GM10847 (cell line): ENCODE measurements around the gene STXBP4.

Experiments used
- POLR2A ChIP-seq: IDR thresholded peaks from 2 replicates; pipeline ENCODE4 v1.6.1; 2011; ENCODE audit not compliant: insufficient read length; ENCODE audit errors: extremely low read depth

The STXBP4 gene

DNA sequence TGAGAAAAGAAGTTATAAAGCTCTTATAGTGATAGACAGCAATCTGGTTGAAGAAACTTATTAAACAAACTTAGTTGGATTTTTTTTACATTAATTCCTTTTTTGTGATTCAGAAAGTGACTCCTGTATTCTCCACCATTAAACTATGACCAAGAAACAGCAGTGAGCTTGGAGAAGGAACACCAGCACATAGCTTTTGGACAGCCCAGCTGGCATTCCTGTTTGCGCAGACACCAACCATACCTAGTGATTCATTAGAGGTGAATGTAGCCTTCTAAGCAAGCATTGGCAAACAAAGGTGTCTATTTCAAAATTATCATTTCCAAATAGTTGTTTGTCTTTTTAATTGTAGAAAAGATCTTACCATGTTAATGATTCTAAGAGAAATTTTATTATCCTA is 94.4 kb downstream of the STXBP4 start:
- no peak for TF ChIP-seq POLR2A

DNA sequence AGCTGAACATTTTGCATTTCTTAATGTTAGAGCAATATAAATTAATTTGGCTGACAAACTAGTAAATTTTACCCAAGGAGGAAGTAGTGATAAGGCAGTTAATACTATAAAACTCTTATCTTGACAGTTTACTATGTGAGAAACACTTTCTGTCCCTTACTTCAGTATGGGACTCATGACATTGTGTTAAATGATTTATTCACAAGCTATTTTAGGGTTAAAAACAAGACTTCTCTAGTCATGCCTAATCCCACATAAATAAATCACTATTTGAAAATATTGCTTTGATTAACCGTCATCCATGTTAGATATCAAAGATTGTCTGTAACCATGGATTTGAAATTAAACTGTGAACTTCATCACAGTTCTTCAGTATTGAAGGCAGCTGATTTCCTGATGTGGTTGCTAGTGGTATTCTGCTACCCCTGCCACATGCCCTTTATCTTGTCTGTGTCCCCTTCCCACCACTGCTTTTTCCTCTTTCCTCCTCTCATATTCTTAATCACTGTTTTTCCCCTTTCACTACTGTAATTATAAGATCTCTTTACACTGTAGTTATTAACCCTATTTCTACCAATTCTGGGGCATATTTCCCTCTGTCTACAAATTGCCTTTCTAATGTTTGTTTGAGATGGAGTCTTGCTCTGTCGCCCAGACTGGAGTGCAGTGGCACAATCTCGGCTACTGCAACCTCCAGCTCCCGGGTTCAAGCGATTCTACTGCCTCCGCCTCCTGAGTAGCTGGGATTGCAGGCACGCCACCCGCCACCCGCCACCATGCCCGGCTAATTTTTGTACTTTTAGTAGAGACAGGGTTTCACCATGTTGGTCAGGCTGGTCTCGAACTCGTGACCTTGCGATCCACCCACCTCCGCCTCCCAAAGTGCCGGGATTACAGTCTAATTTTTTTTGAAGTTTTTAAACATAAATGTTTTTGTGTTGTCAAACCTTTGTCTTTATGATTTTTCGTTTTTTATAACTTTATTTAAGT is 95.6 kb downstream of the STXBP4 start:
- TF ChIP-seq POLR2A, result no peak

DNA sequence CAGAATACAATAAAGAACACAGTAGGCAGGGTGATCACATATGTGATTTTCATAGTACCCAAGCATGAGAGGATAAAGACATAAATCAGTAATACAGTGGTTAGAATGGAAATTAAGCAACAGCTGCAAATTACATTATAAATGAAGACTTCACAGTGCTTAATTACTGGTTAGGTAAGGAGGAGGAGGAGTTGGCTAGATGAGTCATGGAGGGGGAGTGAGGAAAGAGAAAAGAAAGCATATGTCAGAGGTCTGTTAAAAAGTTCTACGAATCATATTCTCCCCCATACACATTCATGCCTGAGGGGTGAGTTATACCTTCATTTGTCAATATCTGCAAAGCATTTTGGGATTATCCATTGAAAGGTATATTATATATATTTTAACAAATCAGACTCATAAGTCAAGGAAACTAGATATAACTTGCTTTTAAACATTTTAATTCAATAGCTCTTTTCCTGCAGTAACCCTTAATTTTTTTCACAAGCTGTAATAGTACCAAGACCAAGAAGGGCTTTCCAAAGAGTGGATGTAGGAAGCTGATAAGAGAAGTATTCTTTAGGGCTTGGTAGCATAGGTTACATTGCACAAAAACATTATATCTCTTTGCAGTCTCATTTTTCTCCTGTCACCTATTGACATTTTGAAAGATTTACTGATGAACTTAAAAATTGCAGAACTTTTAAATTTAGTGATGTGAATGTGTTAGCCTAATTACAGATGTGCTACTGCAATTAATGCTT is 99.3 kb downstream of the STXBP4 start:
- no peak for TF ChIP-seq POLR2A

DNA sequence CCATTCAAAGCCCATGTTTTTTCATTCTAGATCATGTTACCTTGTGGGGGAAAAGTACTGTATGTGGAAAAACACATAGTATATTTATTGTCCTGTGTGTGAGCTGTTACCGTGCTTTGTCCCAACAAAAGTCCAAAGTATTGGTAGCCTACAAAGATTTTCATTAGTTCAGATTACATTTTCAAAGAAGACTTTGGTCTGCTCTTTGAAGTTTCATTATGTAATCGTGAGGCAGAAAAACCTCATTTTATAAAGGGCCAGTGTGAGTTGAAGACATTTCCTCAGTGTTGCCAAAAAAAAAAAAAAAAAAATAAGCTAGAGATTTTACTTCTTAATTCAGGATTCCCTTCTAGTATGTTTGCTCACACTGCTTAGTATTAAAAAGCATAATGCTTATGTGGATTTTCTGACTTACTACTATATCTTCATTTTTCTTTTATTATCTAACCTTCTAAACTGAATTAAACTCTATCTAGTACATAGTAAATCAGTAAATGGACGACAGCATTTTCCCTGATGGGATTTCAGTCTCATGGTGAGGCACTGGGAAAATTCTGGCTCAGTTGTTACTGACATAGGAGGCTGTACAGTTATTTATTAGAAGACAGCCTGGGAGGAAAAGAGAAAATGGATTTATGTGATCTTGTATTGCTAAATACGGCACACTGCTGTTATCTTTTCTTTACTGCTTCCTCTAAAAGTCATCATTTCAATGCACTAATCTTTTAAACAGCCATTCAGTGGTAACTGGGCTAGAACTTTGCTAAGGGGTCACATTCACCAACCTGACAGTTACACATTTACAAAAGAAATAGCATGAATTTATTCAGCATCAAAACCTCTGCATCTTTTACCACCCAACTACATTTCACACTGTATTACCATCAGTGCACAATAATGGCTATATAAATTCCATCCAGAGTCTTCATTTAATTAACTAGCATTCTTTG is 100.6 kb downstream of the STXBP4 start:
- TF ChIP-seq POLR2A, result no peak

DNA sequence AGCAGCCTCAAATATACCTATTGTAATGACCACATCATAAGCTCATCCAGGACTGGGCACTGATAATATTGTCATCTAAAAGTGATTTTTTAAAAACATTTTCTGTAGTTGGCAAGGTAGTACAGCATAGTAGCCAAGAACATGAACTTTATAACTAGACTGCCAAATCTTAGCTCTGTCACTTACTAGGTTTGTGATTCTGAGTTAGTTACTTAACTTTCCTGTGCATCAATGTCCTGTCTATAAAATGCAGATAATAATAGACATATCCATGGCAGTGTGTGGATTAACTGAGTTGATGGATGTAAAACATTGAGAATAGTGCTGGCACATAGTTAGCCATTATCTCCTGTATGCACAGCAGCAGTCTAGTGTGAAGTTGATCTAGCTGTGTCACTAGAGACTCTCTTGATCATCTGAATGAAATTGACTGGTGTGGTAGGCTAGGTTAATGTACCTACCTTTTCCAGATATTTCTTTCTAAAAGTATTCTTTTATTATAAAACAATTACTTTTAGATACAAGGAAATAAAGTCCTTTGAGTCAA is 101.5 kb downstream of the STXBP4 start:
- TF ChIP-seq POLR2A, result no peak

DNA sequence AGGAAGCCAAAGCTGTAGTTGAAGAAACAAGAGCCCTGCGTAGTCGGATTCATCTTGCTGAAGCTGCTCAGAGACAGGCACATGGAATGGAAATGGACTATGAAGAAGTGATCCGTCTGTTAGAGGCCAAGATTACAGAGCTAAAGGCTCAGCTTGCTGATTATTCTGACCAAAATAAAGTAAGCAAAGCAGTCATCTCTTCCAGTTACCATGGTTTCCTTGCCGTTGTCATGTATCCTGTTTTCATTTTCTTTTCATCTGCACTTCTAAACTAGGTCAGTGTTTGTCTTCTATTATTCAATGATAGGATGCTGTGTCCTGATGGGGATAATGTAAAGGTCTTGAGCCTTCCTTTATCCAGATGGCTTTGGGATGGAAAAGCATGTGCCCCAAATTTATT is 104.3 kb downstream of the STXBP4 start:
- TF ChIP-seq POLR2A, result no peak

DNA sequence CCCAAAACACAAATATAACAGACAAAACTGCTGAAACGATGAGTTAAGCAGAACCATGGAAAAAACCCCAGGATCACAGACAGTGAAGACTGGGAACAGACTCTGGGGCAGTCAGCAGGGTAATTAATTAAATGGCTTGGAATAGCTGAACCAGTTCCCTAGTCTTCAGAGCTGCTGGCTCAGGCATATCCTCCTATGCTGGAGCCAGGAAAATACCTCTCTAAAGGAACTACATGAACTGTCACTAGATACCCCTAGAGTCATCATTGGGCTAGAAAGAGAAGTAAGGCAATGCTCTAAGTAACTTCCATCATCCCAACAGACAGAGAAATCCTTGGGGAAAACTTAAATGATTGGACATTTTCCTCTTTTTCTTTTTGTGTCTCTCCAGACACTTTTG is 113.0 kb downstream of the STXBP4 start:
- TF ChIP-seq POLR2A, result no peak

DNA sequence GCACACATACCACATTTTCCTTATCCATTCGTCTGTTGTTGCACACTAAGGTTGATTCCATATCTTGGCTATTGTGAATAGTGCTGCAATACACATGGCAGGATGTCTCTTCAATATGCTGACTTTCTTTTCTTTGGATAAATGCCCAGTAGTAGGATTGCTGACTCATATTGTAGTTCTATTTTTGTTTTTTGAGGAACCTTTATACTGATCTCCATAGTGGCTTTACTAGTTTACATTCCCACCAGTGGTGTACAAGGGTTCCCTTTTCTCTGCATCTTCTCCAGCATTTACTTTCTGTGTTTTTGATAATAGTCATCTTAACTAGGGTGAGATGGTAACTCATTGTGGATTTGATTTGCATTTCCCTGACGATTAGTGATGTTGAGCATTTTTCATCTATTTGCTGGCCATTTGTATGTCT is 118.1 kb downstream of the STXBP4 start:
- no peak for TF ChIP-seq POLR2A

DNA sequence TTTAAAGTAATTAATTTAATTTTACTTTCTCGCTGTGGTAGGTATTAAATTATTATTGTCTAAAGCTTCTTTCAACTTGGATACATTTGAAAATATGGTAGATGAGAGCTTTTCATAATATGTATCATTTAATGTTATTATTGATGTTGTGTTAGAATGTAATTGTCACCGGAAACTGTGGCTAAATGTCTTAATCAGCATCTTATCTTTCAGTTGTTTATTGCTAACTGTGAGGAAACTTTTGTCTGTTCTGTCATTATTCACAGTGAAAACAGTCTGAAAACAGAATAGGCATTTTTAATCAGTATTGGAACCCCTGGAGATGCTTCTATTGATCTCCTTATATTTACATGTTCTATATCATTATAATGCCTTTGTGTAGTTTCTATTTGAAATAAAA is 120.7 kb downstream of the STXBP4 start:
- TF ChIP-seq POLR2A, result no peak

DNA sequence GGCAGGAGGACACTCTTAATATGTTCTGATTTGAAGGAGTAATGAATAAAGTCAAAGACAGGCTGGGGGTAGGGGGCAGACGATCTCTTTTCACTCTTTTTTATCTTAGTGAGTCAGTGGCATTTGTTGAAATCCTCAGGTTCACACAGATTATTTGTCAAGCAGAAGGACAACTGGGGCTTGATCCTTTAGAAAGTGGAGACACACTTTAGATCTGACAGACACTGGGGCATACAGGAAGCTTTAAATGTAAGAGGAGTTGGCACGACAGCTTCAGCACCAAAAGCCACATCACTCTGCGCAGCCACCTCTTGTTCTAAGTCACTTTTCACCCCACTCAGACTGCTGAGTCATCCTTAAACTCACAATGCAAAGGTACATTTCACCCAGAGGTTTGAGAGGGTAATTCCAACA is 121.5 kb downstream of the STXBP4 start:
- TF ChIP-seq POLR2A, result no peak

DNA sequence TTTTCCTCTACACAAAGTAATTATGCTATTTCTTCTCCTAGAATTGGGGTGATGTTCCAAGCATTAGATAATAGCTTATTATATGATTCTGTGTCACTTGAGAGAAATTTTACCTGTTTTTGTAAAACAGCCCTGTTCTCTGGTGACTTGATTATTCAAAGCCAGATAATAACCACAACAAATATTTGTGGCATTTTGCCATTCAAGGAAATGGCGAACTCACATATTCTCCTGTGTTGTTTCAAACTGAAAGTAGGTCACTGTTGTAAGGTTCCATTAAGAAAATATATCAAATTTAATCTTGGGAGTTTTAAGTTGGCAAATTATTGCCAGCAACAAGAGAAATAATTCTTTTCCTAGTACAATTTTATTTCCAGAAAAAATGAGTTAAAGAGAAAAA is 124.8 kb downstream of the STXBP4 start:
- TF ChIP-seq POLR2A, result no peak

DNA sequence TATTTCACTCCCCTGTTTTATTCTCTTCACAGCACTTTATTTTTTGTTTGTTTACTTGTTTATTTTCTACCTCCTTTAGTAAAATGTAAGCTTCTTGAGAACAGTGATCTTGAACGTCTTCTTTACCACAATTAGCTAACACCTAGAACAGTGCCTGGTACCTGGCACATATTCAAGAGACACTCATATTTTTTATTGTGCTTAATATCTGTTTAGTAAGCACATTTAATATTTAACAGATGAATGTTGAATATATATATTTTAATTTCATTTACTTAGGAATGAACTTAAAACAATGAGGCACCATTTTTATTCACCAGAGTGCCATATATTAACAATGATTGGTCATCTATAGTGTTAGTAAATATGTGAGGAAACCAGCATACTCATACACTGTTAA is 130.2 kb downstream of the STXBP4 start:
- no peak for TF ChIP-seq POLR2A

DNA sequence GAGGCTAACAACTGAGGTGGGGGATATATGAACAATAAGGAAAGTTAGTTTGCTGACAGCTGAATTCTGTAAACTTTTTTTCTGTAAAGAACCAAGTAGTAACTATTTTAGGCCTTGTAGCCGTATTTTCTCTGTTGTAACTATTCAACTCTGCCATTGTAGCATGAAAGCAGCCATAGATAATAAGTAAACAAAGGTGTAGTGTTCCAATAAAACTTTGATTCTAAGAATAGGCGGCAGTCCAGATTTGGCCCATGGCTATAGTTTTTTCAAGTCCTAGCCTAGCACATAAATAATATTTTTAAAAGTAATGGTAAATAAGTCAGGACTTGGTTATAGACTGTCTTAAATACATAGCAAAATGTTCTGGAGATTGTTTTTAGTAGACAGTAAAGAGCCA is 142.0 kb downstream of the STXBP4 start:
- TF ChIP-seq POLR2A, result no peak

DNA sequence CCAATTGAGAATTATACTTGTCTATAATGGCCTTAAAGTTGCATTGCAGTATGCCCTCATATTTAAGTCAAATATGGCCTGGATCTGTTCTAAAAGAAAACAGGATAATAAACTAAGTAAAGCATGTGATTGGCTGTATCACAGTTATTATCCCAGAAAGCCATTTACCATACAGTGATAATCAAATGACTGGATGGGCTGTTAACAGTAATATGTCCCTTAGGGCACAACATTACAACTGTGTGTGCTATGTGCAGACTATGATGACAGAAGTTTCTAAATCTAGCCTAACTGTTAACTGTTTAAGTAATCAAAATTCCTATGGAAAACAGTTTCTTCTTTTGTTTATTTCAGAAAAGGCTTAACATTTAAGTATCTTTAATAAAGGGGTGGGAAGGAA is 145.7 kb downstream of the STXBP4 start:
- TF ChIP-seq POLR2A, result no peak

DNA sequence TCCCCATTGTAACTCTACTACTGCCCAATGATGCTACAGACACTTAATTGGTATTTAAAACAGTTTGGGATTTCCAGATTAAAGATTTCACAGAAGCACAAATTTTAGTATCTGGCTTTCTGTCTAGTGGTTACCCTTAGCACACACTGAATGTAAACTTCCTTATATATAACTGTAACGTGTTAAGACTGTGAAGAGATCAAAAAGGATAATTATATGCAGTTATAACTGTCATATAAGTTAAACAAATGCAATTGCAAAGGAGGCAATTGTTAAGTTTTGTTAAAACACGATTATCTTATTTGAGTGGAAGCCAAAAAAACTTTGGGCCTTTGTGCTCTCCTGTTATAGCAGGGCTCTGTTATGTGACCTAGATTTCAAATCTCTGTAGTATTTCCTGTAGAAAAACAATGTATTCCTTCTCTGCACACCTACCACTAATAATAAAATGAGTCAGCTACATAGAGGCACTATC is 147.9 kb downstream of the STXBP4 start:
- no peak for TF ChIP-seq POLR2A
